SK-N-SH (cell line): ENCODE data around the gene CD99L2. TPM values are rescaled to one million over a fixed set of nuclear protein-coding genes. Genes with fewer than 3 reads are reported as not detected.

Experiments used
- CTCF ChIA-PET: fragments of 300-600, 350-600 bp; formaldehyde crosslinking; extraction: SDS; loops from one replicate; lab custom pipeline; 2021; lab: Yijun Ruan, JAX
- POLR2A ChIA-PET: fragments of 350-600 bp; sonication (Branson Sonifier 250); formaldehyde crosslinking; extraction: SDS; loops from one replicate; lab custom pipeline; 2020; ENCODE audit warnings: antibody characterized with exemption, inconsistent platforms; lab: Yijun Ruan, JAX
- DNase-seq: peaks from one replicate; pipeline ENCODE4 v3.0.0; 2012
- H2AFZ ChIP-seq: fragments of 200-600 bp; sonication (generic); 2 replicates; pipeline ENCODE4 v1.8.1; 2016; ENCODE audit warnings: antibody characterized with exemption, mild to moderate bottlenecking, low read depth
- H3F3A ChIP-seq: fragments of 200-600 bp; sonication (generic); replicated peaks from 2 replicates; pipeline ENCODE3; 2016; ENCODE audit warnings: antibody characterized with exemption, mild to moderate bottlenecking; ENCODE audit not compliant: insufficient read depth
- H3K27ac ChIP-seq, 2 experiments: fragments of 200-500 bp in 1 of 2; fragments of 200-600 bp in 1 of 2; sonication (Bioruptor generic) in 1 of 2; sonication (generic), shearing (Covaris generic) in 1 of 2; 2 replicates each; pipeline versions ENCODE4 v1.5.1 to v1.6.1; 2014 to 2016; ENCODE audit warnings: low read depth in 2 of 2, inconsistent platforms in 1 of 2, low read length in 1 of 2, mild to moderate bottlenecking in 1 of 2, mixed read lengths in 1 of 2
- H3K27me3 ChIP-seq: fragments of 200-600 bp; sonication (generic), shearing (Covaris generic); 2 replicates; pipeline ENCODE4 v1.6.1; 2016; ENCODE audit warnings: mixed run types; ENCODE audit not compliant: insufficient read depth
- H3K36me3 ChIP-seq, 2 experiments: fragments of 200-500 bp in 1 of 2; fragments of 200-600 bp in 1 of 2; sonication (Bioruptor generic) in 1 of 2; sonication (generic) in 1 of 2; replicated peaks in 1 of 2; 2 replicates each; pipeline versions ENCODE3 to v1.5.1; 2014 to 2016; ENCODE audit warnings: low read length in 1 of 2, mild to moderate bottlenecking in 1 of 2; ENCODE audit not compliant: insufficient read depth in 2 of 2, control insufficient read depth in 1 of 2
- H3K4me1 ChIP-seq, 2 experiments: fragments of 200-500 bp in 1 of 2; fragments of 200-600 bp in 1 of 2; sonication (Bioruptor generic) in 1 of 2; sonication (generic), shearing (Covaris generic) in 1 of 2; 2 replicates each; pipeline versions ENCODE4 v1.5.1 to v1.6.1; 2014 to 2016; ENCODE audit warnings: low read depth in 1 of 2, low read length in 1 of 2, mixed run types in 1 of 2; ENCODE audit not compliant: insufficient read depth in 2 of 2, control insufficient read depth in 1 of 2
- H3K4me2 ChIP-seq: fragments of 200-600 bp; sonication (generic), shearing (Covaris generic); 2 replicates; pipeline ENCODE4 v1.6.1; 2017; ENCODE audit warnings: mixed run types
- H3K4me3 ChIP-seq, 2 experiments: fragments of 200-500 bp in 1 of 2; fragments of 200-600 bp in 1 of 2; sonication (Bioruptor generic) in 1 of 2; sonication (generic), shearing (Covaris generic) in 1 of 2; 2 replicates each; pipeline versions ENCODE4 v1.5.1 to v1.8.1; 2014 to 2016; ENCODE audit warnings: low read depth in 2 of 2, inconsistent platforms in 1 of 2, low read length in 1 of 2, mild to moderate bottlenecking in 1 of 2, mixed read lengths in 1 of 2, moderate library complexity in 1 of 2
- H3K79me2 ChIP-seq: fragments of 200-600 bp; sonication (generic); 2 replicates; pipeline ENCODE4 v1.8.1; 2017; ENCODE audit warnings: mild to moderate bottlenecking; ENCODE audit not compliant: insufficient read depth
- H3K9ac ChIP-seq: fragments of 200-600 bp; sonication (generic); 2 replicates; pipeline ENCODE4 v1.6.1; 2017; ENCODE audit warnings: mixed run types
- H3K9me2 ChIP-seq: fragments of 200-600 bp; sonication (generic); 2 replicates; pipeline ENCODE4 v1.6.1; 2017; ENCODE audit warnings: mixed run types
- H3K9me3 ChIP-seq: fragments of 200-600 bp; sonication (generic); 2 replicates; pipeline ENCODE4 v1.6.1; 2017; ENCODE audit warnings: mixed run types, mild to moderate bottlenecking, moderate library complexity
- H4K20me1 ChIP-seq: fragments of 200-600 bp; sonication (generic); 2 replicates; pipeline ENCODE4 v1.6.1; 2017; ENCODE audit warnings: mild to moderate bottlenecking, mixed run types; ENCODE audit not compliant: insufficient read depth
- CHD2 ChIP-seq: fragments of 150-350 bp; IDR thresholded peaks from 2 replicates; pipeline ENCODE4 v1.6.1; 2018; ENCODE audit warnings: low read length; ENCODE audit not compliant: partially characterized antibody
- ELF1 ChIP-seq: IDR thresholded peaks from 2 replicates; pipeline ENCODE4 v1.4.0; 2012
- EP300 ChIP-seq, 2 experiments: IDR thresholded peaks; 2 replicates each; pipeline versions ENCODE4 v1.4.0 to v1.6.1; 2012; ENCODE audit warnings: borderline replicate concordance in 1 of 2, low read depth in 1 of 2, low read length in 1 of 2
- FOSL2 ChIP-seq: IDR thresholded peaks from 2 replicates; pipeline ENCODE4 v1.4.0; 2012; ENCODE audit warnings: low read depth, mild to moderate bottlenecking, moderate library complexity, borderline replicate concordance
- FOXJ3 ChIP-seq: sonication (generic); formaldehyde crosslinking; IDR thresholded peaks from 2 replicates; pipeline ENCODE4 v1.5.1; 2020; ENCODE audit warnings: mild to moderate bottlenecking, missing genetic modification reagents
- GABPA ChIP-seq: IDR thresholded peaks from 2 replicates; pipeline ENCODE4 v1.4.0; 2012; ENCODE audit warnings: low read depth, mild to moderate bottlenecking
- GATA2 ChIP-seq: sonication (generic); formaldehyde crosslinking; IDR thresholded peaks from 2 replicates; pipeline ENCODE4 v1.5.0; 2020; ENCODE audit warnings: mild to moderate bottlenecking, missing genetic modification reagents
- JUND ChIP-seq: IDR thresholded peaks from 2 replicates; pipeline ENCODE4 v1.4.0; 2012
- MEF2A ChIP-seq: IDR thresholded peaks from 2 replicates; pipeline ENCODE4 v1.4.0; 2012; ENCODE audit warnings: low read depth, borderline replicate concordance
- MXI1 ChIP-seq: IDR thresholded peaks from 2 replicates; pipeline ENCODE4 v1.6.1; 2012; ENCODE audit warnings: mild to moderate bottlenecking, low read depth, low read length, improper control_type of control experiment
- RCOR1 ChIP-seq: fragments of 150-350 bp; IDR thresholded peaks from 2 replicates; pipeline ENCODE4 v1.6.1; 2017; ENCODE audit warnings: antibody characterized with exemption, low read length
- RFX5 ChIP-seq: IDR thresholded peaks from 2 replicates; pipeline ENCODE4 v1.6.1; 2012; ENCODE audit warnings: mild to moderate bottlenecking, improper control_type of control experiment, low read length
- RXRA ChIP-seq: IDR thresholded peaks from 2 replicates; pipeline ENCODE4 v1.4.0; 2012; ENCODE audit warnings: low read depth, mild to moderate bottlenecking, borderline replicate concordance
- SIN3A ChIP-seq: IDR thresholded peaks from 2 replicates; pipeline ENCODE4 v1.6.1; 2012; ENCODE audit warnings: low read depth, mild to moderate bottlenecking, low read length, moderate library complexity, borderline replicate concordance
- TCF12 ChIP-seq: IDR thresholded peaks from 2 replicates; pipeline ENCODE4 v1.4.0; 2012
- YY1 ChIP-seq: IDR thresholded peaks from 2 replicates; pipeline ENCODE4 v1.4.0; 2012; ENCODE audit warnings: low read depth, mild to moderate bottlenecking
- WGBS: methylation state at CpG from one replicate; pipeline ENCODE4 v1.1.6; 2017; ENCODE audit warnings: low lambda C conversion rate; 5-methylcytosine and 5-hydroxymethylcytosine counted together
- polyA plus RNA-seq, 3 experiments: library from polyadenylated mRNA; depleted of rRNA; stranded (reverse); fragments of >200 nt; gene quantifications; 2 replicates each; pipeline ENCODE4 v1.2.3, GENCODE V29; 2012
- TF ChIP-seq, protein P1 (sequence below): IDR thresholded peaks from 2 replicates; pipeline ENCODE4 v1.4.0; 2012; ENCODE audit warnings: low read depth, borderline replicate concordance
- TF ChIP-seq, protein P2 (sequence below): IDR thresholded peaks from 2 replicates; pipeline ENCODE4 v1.4.0; 2012; ENCODE audit warnings: low read depth
- TF ChIP-seq, protein P3 (sequence below): IDR thresholded peaks from 2 replicates; pipeline ENCODE4 v1.4.0; 2012; ENCODE audit warnings: low read depth, borderline replicate concordance

The CD99L2 gene
- polyA plus RNA-seq, 1 of the 3 experiments (the other 2 are of a cell fraction): 57.7 TPM

DNA sequence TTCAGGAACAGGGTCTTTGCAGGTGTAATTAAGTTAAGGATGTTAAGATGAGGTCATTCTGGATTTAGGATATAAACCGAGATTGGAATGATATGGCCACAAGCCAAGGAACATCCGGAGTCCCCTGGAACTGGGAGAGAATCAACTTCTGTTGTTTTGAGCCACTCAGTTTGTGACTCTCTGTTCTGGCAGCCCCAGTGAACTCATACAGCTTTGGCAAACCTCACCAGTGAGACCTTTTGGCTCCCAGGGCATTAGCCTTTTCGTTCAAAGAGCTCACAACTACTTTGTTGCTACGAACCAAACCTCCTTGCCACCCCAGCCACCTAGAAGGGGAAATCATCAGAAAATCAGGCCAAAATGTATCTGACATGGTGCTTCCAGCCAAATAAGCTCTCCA, 124.8 kb downstream of the CD99L2 start:
- Histone ChIP-seq H2AFZ (no peak overlapping the region), H3K9me3 (no peaks in the 10 kb centered on the region), H3K4me2 (no peak overlapping the region)
- CTCF ChIA-PET: interaction anchor here (2.1 to 14.7 kb wide), 2 partner anchors 78 to 308 kb away, joined by 7 to 219 read pairs; no protein-coding TSS in a partner anchor
- WGBS: 41% methylated on average over 4 of the region's 4 CpGs
- TF ChIP-seq ELF1 (no peak), RFX5 (no peak), CHD2 (no peak), EP300 (IDR thresholded peaks at IDR 0.05; ENCODE audit: borderline replicate concordance in 1 of 2, low read depth in 1 of 2, low read length in 1 of 2) (no peak), MEF2A (no peak), GATA2 (CRISPR knock-in tag) (no peak), FOSL2 (no peak), FOXJ3 (CRISPR knock-in tag) (no peak), RCOR1 (no peak), GABPA (no peak), SIN3A (no peak), MXI1 (no peak), YY1 (no peak), TCF12 (no peak), JUND (no peak), RXRA (no peak)
- TF ChIP-seq, protein P1, sequence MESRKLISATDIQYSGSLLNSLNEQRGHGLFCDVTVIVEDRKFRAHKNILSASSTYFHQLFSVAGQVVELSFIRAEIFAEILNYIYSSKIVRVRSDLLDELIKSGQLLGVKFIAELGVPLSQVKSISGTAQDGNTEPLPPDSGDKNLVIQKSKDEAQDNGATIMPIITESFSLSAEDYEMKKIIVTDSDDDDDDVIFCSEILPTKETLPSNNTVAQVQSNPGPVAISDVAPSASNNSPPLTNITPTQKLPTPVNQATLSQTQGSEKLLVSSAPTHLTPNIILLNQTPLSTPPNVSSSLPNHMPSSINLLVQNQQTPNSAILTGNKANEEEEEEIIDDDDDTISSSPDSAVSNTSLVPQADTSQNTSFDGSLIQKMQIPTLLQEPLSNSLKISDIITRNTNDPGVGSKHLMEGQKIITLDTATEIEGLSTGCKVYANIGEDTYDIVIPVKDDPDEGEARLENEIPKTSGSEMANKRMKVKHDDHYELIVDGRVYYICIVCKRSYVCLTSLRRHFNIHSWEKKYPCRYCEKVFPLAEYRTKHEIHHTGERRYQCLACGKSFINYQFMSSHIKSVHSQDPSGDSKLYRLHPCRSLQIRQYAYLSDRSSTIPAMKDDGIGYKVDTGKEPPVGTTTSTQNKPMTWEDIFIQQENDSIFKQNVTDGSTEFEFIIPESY: no peak
- TF ChIP-seq, protein P2, sequence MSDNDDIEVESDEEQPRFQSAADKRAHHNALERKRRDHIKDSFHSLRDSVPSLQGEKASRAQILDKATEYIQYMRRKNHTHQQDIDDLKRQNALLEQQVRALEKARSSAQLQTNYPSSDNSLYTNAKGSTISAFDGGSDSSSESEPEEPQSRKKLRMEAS: no peak
- TF ChIP-seq, protein P3, sequence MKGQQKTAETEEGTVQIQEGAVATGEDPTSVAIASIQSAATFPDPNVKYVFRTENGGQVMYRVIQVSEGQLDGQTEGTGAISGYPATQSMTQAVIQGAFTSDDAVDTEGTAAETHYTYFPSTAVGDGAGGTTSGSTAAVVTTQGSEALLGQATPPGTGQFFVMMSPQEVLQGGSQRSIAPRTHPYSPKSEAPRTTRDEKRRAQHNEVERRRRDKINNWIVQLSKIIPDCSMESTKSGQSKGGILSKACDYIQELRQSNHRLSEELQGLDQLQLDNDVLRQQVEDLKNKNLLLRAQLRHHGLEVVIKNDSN: no peak
- TF ChIP-seq, all 33 proteins: peak for 0
- H3K79me2 ChIP-seq: no peaks in the 10 kb centered on the region
- H3K36me3 ChIP-seq: no peaks in the 10 kb centered on the region
- H3K27me3 ChIP-seq: peaks cover 5% of the 10 kb centered on the region; the same call in 1 of the 2 replicates
- POLR2A ChIA-PET: no interaction called here
- no peak overlapping the region for H3K9ac ChIP-seq
- no peaks in the 10 kb centered on the region; a peak in 1 of 4 replicates for H3K4me1 ChIP-seq
- no peak overlapping the region for H3K27ac ChIP-seq
- no peaks in the 10 kb centered on the region for H3F3A ChIP-seq
- no peaks in the 10 kb centered on the region for H3K9me2 ChIP-seq
- no peak for DNase-seq
- no peaks in the 10 kb centered on the region for H4K20me1 ChIP-seq
- H3K4me3 ChIP-seq: no peak overlapping the region
